GM18511 (cell line): ENCODE data around the gene GPR17.

ENCODE experiments used
- ATAC-seq: cut with Tn5 transposase; IDR thresholded peaks from one replicate; pipeline ENCODE4 v1.9.1; 2021; ENCODE audit warnings: mild to moderate bottlenecking, moderate library complexity; ENCODE audit not compliant: unreplicated experiment

The GPR17 gene

GRCh38 chr2:127614246-127614645 lies 31.7 kb upstream of the GPR17 start:
- no peak for ATAC-seq

GRCh38 chr2:127614731-127615130 lies 31.2 kb upstream of the GPR17 start:
- no peak for ATAC-seq

GRCh38 chr2:127615511-127616166 lies 30.3 kb upstream of the GPR17 start:
- no peak for ATAC-seq

GRCh38 chr2:127618551-127619202 lies 27.3 kb upstream of the GPR17 start:
- ATAC-seq: no peak

- ATAC-seq: no peak
These were observed 26.8 kb upstream of the GPR17 start for GRCh38 chr2:127619203-127619590.

- ATAC-seq: peak; percentile 51
These were observed 25.9 kb upstream of the GPR17 start for GRCh38 chr2:127619877-127620705.

GRCh38 chr2:127620866-127621265 lies 25.1 kb upstream of the GPR17 start:
- no peak for ATAC-seq

GRCh38 chr2:127621981-127622431 lies 23.9 kb upstream of the GPR17 start:
- ATAC-seq: no peak

GRCh38 chr2:127622561-127623387 lies 23.2 kb upstream of the GPR17 start:
- no peak for ATAC-seq

- ATAC-seq: no peak
These were observed 22.3 kb upstream of the GPR17 start for GRCh38 chr2:127623388-127624319.

- ATAC-seq: no peak
These were observed 21.6 kb upstream of the GPR17 start for GRCh38 chr2:127624320-127624755.

- no peak for ATAC-seq
These were observed 21.0 kb upstream of the GPR17 start for GRCh38 chr2:127624756-127625571.

- ATAC-seq: no peak
These were observed 20.4 kb upstream of the GPR17 start for GRCh38 chr2:127625572-127625951.

- ATAC-seq: no peak
These were observed 19.8 kb upstream of the GPR17 start for GRCh38 chr2:127626175-127626574.

- no peak for ATAC-seq
These were observed 18.8 kb upstream of the GPR17 start for GRCh38 chr2:127626917-127627739.

- ATAC-seq: no peak
These were observed 18.0 kb upstream of the GPR17 start for GRCh38 chr2:127627740-127628571.
